Upper lobe of left lung (tissue), 4 donors: ENCODE measurements around the gene NBEA.

ENCODE experiments used
- EP300 ChIP-seq, 4 donors: sonication (generic); formaldehyde crosslinking; IDR thresholded peaks; one replicate each; pipeline ENCODE4 v1.5.1; 2017; ENCODE audit warnings: antibody characterized with exemption in 4 of 4, control low read depth in 2 of 4
- POLR2A ChIP-seq, 4 donors: fragments of 450-650 bp; IDR thresholded peaks; one replicate each; pipeline ENCODE4 v1.5.1; 2016 to 2017; ENCODE audit warnings: antibody characterized with exemption in 4 of 4, mild to moderate bottlenecking in 2 of 4
- POLR2AphosphoS5 ChIP-seq, 2 donors: sonication (generic); formaldehyde crosslinking; IDR thresholded peaks; one replicate each; pipeline ENCODE4 v1.5.1; 2017; ENCODE audit warnings: antibody characterized with exemption in 2 of 2
- TF ChIP-seq, protein P1 (sequence below), 6 experiments: fragments of 450-650 bp in 4 of 6; fragments of 200-600 bp in 2 of 6; sonication (generic) in 2 of 6; IDR thresholded peaks; one replicate each; pipeline ENCODE4 v1.5.1; 2016 to 2019; ENCODE audit warnings: antibody characterized with exemption in 6 of 6

DNA sequence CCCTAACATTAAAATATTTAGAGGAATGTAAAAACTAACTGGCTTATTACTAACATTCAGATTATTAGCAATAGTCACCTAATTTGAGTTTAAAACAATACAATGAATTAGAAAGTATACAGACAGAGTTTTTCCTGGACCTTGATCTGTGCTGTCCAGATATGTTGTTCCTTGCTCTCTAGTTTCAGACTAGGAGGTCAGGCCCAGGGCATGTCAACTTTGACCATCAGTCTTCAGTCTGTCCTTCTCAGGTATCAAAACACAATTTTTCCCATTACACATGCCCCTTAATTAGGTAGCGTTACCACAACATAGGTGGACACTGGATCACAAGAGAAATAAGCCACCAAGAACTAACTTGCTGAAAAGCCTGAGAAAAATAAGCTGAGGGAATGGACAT, 337.4 kb downstream of the NBEA start:
- TF ChIP-seq, protein P1, sequence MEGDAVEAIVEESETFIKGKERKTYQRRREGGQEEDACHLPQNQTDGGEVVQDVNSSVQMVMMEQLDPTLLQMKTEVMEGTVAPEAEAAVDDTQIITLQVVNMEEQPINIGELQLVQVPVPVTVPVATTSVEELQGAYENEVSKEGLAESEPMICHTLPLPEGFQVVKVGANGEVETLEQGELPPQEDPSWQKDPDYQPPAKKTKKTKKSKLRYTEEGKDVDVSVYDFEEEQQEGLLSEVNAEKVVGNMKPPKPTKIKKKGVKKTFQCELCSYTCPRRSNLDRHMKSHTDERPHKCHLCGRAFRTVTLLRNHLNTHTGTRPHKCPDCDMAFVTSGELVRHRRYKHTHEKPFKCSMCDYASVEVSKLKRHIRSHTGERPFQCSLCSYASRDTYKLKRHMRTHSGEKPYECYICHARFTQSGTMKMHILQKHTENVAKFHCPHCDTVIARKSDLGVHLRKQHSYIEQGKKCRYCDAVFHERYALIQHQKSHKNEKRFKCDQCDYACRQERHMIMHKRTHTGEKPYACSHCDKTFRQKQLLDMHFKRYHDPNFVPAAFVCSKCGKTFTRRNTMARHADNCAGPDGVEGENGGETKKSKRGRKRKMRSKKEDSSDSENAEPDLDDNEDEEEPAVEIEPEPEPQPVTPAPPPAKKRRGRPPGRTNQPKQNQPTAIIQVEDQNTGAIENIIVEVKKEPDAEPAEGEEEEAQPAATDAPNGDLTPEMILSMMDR (IDR thresholded peaks at IDR 0.05), result no peak
- TF ChIP-seq POLR2AphosphoS5 (IDR thresholded peaks at IDR 0.05) (no peak), POLR2A (IDR thresholded peaks at IDR 0.05) (no peak), EP300 (IDR thresholded peaks at IDR 0.05) (no peak)
